Measurements from ENCODE around the gene EFS.

GRCh38 chr14:23385642-23386265 is 20.8 kb upstream of the EFS start:
- TF ChIP-seq CTCF (conservative IDR thresholded peaks at IDR 0.05; ENCODE audit: low read length) (no peak), EZH2phosphoT487 (IDR thresholded peaks at IDR 0.05; ENCODE audit: borderline replicate concordance, low read depth, low read length) (no peak)

Data from OCI-LY7 (cell line).